ENCODE results near the gene ANO2.

Gene ANO2

DNA sequence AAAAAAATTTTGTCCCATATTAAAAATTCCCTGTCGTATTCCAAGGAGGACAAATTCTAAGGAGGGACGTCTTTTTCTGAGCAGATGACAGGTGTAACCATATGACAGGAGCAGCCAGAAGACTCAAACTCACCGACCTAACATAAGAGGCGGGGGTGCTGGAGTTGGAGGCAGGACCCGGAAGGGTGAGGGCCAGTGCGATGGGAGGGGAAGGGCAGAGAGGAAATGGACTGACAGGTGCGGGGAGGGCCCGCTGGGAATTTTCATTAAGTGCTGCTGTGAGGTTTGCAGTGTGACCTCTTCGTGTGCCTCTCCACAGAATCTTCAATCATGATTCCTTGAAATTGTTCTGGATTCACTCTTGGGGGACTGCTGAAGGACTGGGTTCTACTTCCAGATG lies 323.7 kb downstream of the ANO2 start:
- TF ChIP-seq, protein P1, sequence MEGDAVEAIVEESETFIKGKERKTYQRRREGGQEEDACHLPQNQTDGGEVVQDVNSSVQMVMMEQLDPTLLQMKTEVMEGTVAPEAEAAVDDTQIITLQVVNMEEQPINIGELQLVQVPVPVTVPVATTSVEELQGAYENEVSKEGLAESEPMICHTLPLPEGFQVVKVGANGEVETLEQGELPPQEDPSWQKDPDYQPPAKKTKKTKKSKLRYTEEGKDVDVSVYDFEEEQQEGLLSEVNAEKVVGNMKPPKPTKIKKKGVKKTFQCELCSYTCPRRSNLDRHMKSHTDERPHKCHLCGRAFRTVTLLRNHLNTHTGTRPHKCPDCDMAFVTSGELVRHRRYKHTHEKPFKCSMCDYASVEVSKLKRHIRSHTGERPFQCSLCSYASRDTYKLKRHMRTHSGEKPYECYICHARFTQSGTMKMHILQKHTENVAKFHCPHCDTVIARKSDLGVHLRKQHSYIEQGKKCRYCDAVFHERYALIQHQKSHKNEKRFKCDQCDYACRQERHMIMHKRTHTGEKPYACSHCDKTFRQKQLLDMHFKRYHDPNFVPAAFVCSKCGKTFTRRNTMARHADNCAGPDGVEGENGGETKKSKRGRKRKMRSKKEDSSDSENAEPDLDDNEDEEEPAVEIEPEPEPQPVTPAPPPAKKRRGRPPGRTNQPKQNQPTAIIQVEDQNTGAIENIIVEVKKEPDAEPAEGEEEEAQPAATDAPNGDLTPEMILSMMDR (IDR thresholded peaks at IDR 0.05; ENCODE audit: low read depth, low read length, missing control alignments) = no peak

GRCh38 chr12:5620896-5621295 lies 324.2 kb downstream of the ANO2 start:
- no peak for DNase-seq (ENCODE audit: extremely low read depth, low read depth)
- TF ChIP-seq, protein P1 (IDR thresholded peaks at IDR 0.05; ENCODE audit: low read depth, low read length, missing control alignments) = no peak
- no peak overlapping the region for H3K4me3 ChIP-seq (replicated peaks; ENCODE audit: low read depth, low read length)

More for the DNA sequence above, 323.7 kb downstream of the ANO2 start:
- no peak for DNase-seq (ENCODE audit: extremely low read depth, low read depth)
- no peak overlapping the region for H3K4me3 ChIP-seq (replicated peaks; ENCODE audit: low read depth, low read length)

DNA sequence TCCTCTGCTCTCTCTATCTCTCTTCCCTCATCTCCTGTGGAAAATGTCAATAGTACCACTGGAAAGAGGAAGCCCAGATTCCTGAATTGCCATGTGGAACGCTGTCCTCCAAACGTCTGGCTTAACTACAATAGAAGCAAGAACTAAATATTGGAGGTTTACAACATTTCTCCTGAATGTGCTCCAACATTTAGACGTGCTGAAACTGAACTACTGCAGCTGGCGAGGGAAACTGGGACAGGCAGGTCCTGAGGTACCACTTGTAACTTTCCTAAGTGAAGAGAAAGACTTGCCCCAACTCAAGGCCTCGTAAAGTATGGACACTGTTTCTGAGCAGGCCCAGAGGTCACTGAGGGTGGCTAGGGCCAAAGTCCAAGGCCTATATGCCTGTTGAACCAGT lies 325.4 kb downstream of the ANO2 start:
- no peak for DNase-seq (ENCODE audit: extremely low read depth, low read depth)
- TF ChIP-seq, protein P1 (IDR thresholded peaks at IDR 0.05; ENCODE audit: low read depth, low read length, missing control alignments) = no peak
- H3K4me3 ChIP-seq (replicated peaks; ENCODE audit: low read depth, low read length) = no peak overlapping the region

GRCh38 chr12:5616854-5617253 lies 328.2 kb downstream of the ANO2 start:
- H3K4me3 ChIP-seq (replicated peaks; ENCODE audit: low read depth, low read length) = no peak overlapping the region
- TF ChIP-seq, protein P1 (IDR thresholded peaks at IDR 0.05; ENCODE audit: low read depth, low read length, missing control alignments) = no peak
- DNase-seq (ENCODE audit: extremely low read depth, low read depth) = no peak

GRCh38 chr12:5615760-5616159 lies 329.3 kb downstream of the ANO2 start:
- TF ChIP-seq, protein P1 (IDR thresholded peaks at IDR 0.05; ENCODE audit: low read depth, low read length, missing control alignments) = no peak
- no peak for DNase-seq (ENCODE audit: extremely low read depth, low read depth)
- no peak overlapping the region for H3K4me3 ChIP-seq (replicated peaks; ENCODE audit: low read depth, low read length)

GRCh38 chr12:5614256-5614655 lies 330.8 kb downstream of the ANO2 start:
- TF ChIP-seq, protein P1 (IDR thresholded peaks at IDR 0.05; ENCODE audit: low read depth, low read length, missing control alignments) = no peak
- DNase-seq (ENCODE audit: extremely low read depth, low read depth) = no peak
- H3K4me3 ChIP-seq (replicated peaks; ENCODE audit: low read depth, low read length) = no peak overlapping the region
